H9 (cell line): ENCODE results near the gene ZFYVE28. TPM values are rescaled to one million over a fixed set of nuclear protein-coding genes. Genes with fewer than 3 reads are reported as not detected.

Experiments
- DNase-seq: peaks from one replicate; pipeline ENCODE4 v3.0.0-alpha.2; 2017
- H2AFZ ChIP-seq: one replicate; pipeline ENCODE4 v1.6.1; 2013; ENCODE audit warnings: mild to moderate bottlenecking, low read length, control low read depth, moderate library complexity
- H2AK5ac ChIP-seq: 2 replicates; pipeline ENCODE4 v1.6.1; 2013; ENCODE audit warnings: low read length, control low read depth, mixed read lengths; ENCODE audit not compliant: insufficient read length
- H2BK120ac ChIP-seq: one replicate; pipeline ENCODE4 v1.6.1; 2013; ENCODE audit warnings: low read depth, mild to moderate bottlenecking, low read length, control low read depth, inconsistent platforms; ENCODE audit not compliant: poor library complexity, severe bottlenecking
- H2BK12ac ChIP-seq: 2 replicates; pipeline ENCODE4 v1.6.1; 2013; ENCODE audit warnings: low read length, control low read depth, mixed read lengths, low read depth; ENCODE audit not compliant: insufficient read length
- H2BK15ac ChIP-seq: 2 replicates; pipeline ENCODE4 v1.6.1; 2013; ENCODE audit warnings: low read depth, low read length, control low read depth
- H2BK20ac ChIP-seq: one replicate; pipeline ENCODE4 v1.6.1; 2013; ENCODE audit warnings: low read depth, mild to moderate bottlenecking, low read length, control low read depth, inconsistent platforms; ENCODE audit not compliant: poor library complexity, severe bottlenecking
- H2BK5ac ChIP-seq: 2 replicates; pipeline ENCODE4 v1.6.1; 2013; ENCODE audit warnings: low read length, control low read depth, mixed read lengths; ENCODE audit not compliant: insufficient read length
- H3K14ac ChIP-seq: 2 replicates; pipeline ENCODE4 v1.6.1; 2013; ENCODE audit warnings: low read length, control low read depth; ENCODE audit not compliant: insufficient read depth
- H3K18ac ChIP-seq: 2 replicates; pipeline ENCODE4 v1.6.1; 2013; ENCODE audit warnings: low read depth, mild to moderate bottlenecking, mixed read lengths, low read length, control low read depth; ENCODE audit not compliant: insufficient read length
- H3K23ac ChIP-seq: 2 replicates; pipeline ENCODE4 v1.6.1; 2013; ENCODE audit warnings: low read length, control low read depth, mixed read lengths, low read depth; ENCODE audit not compliant: insufficient read length
- H3K23me2 ChIP-seq: 2 replicates; pipeline ENCODE4 v1.6.1; 2013; ENCODE audit warnings: low read depth, mild to moderate bottlenecking, mixed read lengths, low read length, control low read depth; ENCODE audit not compliant: insufficient read length, poor library complexity, severe bottlenecking
- H3K27ac ChIP-seq: 2 replicates; pipeline ENCODE4 v1.5.1; 2013; ENCODE audit warnings: low read length, control low read depth, mixed read lengths, low read depth; ENCODE audit not compliant: insufficient read length
- H3K27me3 ChIP-seq: 2 replicates; pipeline ENCODE4 v1.6.1; 2013; ENCODE audit warnings: low read length, control low read depth, inconsistent platforms; ENCODE audit not compliant: insufficient read depth
- H3K4ac ChIP-seq: 2 replicates; pipeline ENCODE4 v1.6.1; 2013; ENCODE audit warnings: low read depth, mild to moderate bottlenecking, control low read depth, inconsistent platforms, low read length, moderate library complexity
- H3K4me1 ChIP-seq: 2 replicates; pipeline ENCODE4 v1.6.1; 2013; ENCODE audit warnings: low read length, control low read depth, inconsistent platforms; ENCODE audit not compliant: insufficient read depth
- H3K4me2 ChIP-seq: 2 replicates; pipeline ENCODE4 v1.6.1; 2013; ENCODE audit warnings: low read length, control low read depth, mixed read lengths; ENCODE audit not compliant: insufficient read length, insufficient read depth
- H3K56ac ChIP-seq: 2 replicates; pipeline ENCODE4 v1.6.1; 2013; ENCODE audit warnings: low read depth, mild to moderate bottlenecking, mixed read lengths, low read length, control low read depth; ENCODE audit not compliant: insufficient read length
- H3K79me1 ChIP-seq: 2 replicates; pipeline ENCODE4 v1.6.1; 2013; ENCODE audit warnings: low read depth, mild to moderate bottlenecking, moderate library complexity, low read length, control low read depth, inconsistent platforms; ENCODE audit not compliant: insufficient read depth, poor library complexity, severe bottlenecking
- H3K79me2 ChIP-seq: 2 replicates; pipeline ENCODE4 v1.6.1; 2013; ENCODE audit warnings: low read length, control low read depth, inconsistent platforms; ENCODE audit not compliant: insufficient read depth
- H3K9ac ChIP-seq: 2 replicates; pipeline ENCODE4 v1.6.1; 2013; ENCODE audit warnings: low read length, control low read depth, mixed read lengths; ENCODE audit not compliant: insufficient read length; ENCODE audit errors: extremely low read depth
- H3K9me3 ChIP-seq: one replicate; pipeline ENCODE4 v1.6.1; 2013; ENCODE audit warnings: low read depth, low read length, inconsistent platforms; ENCODE audit not compliant: control insufficient read depth
- H3T11ph ChIP-seq: one replicate; pipeline ENCODE4 v1.6.1; 2013; ENCODE audit warnings: mild to moderate bottlenecking, low read length, control low read depth, inconsistent platforms
- H4K20me1 ChIP-seq: one replicate; pipeline ENCODE4 v1.6.1; 2013; ENCODE audit not compliant: control insufficient read depth, insufficient read length, insufficient read depth
- H4K5ac ChIP-seq: 2 replicates; pipeline ENCODE4 v1.6.1; 2013; ENCODE audit warnings: low read depth, mild to moderate bottlenecking, mixed read lengths, low read length, control low read depth; ENCODE audit not compliant: insufficient read length
- H4K8ac ChIP-seq: replicated peaks from 2 replicates; pipeline ENCODE4 v1.6.1; 2013; ENCODE audit warnings: low read length, control low read depth, mixed read lengths, low read depth; ENCODE audit not compliant: insufficient read length
- H4K91ac ChIP-seq: 2 replicates; pipeline ENCODE4 v1.6.1; 2013; ENCODE audit warnings: low read depth, mild to moderate bottlenecking, moderate library complexity, mixed read lengths, low read length, control low read depth; ENCODE audit not compliant: insufficient read length
- H3K27ac Mint-ChIP-seq, 3 experiments: 2 replicates in 2 of 3; 3 replicates in 1 of 3; pipeline ENCODE4 v1.8.0; 2020 to 2021; ENCODE audit warnings: mixed read lengths in 3 of 3, mild to moderate bottlenecking in 1 of 3, moderate library complexity in 1 of 3
- H3K27me3 Mint-ChIP-seq: 2 replicates; pipeline ENCODE4 v1.8.0; 2021; ENCODE audit warnings: low read depth, mild to moderate bottlenecking, moderate library complexity, mixed read lengths
- H3K36me3 Mint-ChIP-seq, 3 experiments: 2 replicates in 2 of 3; 3 replicates in 1 of 3; pipeline ENCODE4 v1.8.0; 2020 to 2021; ENCODE audit warnings: low read depth in 3 of 3, mixed read lengths in 3 of 3; ENCODE audit not compliant: insufficient read depth in 1 of 3
- H3K4me1 Mint-ChIP-seq, 2 experiments: 2 replicates each; pipeline ENCODE4 v1.8.0; 2020; ENCODE audit warnings: mixed read lengths in 2 of 2
- H3K4me3 Mint-ChIP-seq, 2 experiments: 2 replicates in 1 of 2; 3 replicates in 1 of 2; pipeline ENCODE4 v1.8.0; 2020 to 2021; ENCODE audit warnings: mild to moderate bottlenecking in 2 of 2, mixed read lengths in 2 of 2, moderate library complexity in 1 of 2
- H3K9me3 Mint-ChIP-seq, 2 experiments: 2 replicates in 1 of 2; 3 replicates in 1 of 2; pipeline ENCODE4 v1.8.0; 2020; ENCODE audit warnings: mild to moderate bottlenecking in 2 of 2, mixed read lengths in 2 of 2, moderate library complexity in 1 of 2
- WGBS: extraction: QIAGEN DNeasy Blood & Tissue Kit; methylation state at CpG from one replicate; pipeline ENCODE4 v1.1.7; 2013; ENCODE audit warnings: missing lambda C conversion rate, low lambda C conversion rate, mixed read lengths; ENCODE audit not compliant: insufficient read length; ENCODE audit errors: extremely low coverage; 5-methylcytosine and 5-hydroxymethylcytosine counted together
- total RNA-seq: library from RNA; stranded (reverse); gene quantifications from 2 replicates; pipeline ENCODE4 v1.2.1, GENCODE V29; 2021
- TF ChIP-seq, protein P1 (sequence below): fragments of 200-600 bp; sonication (generic); conservative IDR thresholded peaks from 3 replicates; pipeline ENCODE4 v1.8.0; 2021; ENCODE audit warnings: antibody characterized with exemption, mild to moderate bottlenecking

ZFYVE28 gene
- total RNA-seq, 1 experiment from 2014 or later = 0.98 TPM

DNA sequence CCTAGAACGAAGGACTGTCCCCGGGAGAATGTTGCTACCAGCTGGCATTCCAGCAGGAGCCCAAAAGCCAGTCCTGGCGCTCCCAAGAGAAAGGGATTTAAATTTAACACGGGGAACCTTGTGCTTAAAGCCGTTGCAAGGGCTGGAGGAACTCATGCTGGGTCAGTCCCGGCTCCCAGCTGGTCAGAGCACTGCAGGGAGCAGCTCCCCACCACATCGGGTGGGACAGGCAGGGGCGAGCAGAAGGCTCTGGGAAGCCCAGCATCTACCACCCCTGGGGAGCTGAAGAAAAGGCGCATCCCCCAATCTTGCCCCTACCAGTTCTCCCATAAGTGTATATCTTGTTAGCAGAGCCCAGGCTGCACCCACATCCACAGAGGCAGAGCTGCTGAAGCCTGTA lies 16.0 kb upstream of the ZFYVE28 start:
- no CpG with 5 or more reads among the region's 9 CpGs for WGBS
- Histone ChIP-seq H2AK5ac (no peak overlapping the region), H3K9ac (no peak overlapping the region), H3T11ph (no peak overlapping the region), H3K27me3 (no peaks in the 10 kb centered on the region), H4K8ac (no peak overlapping the region), H3K4me2 (no peak overlapping the region), H4K5ac (no peak overlapping the region), H3K4ac (no peak overlapping the region), H3K79me2 (no peaks in the 10 kb centered on the region), H4K91ac (no peak overlapping the region), H3K23ac (no peak overlapping the region), H3K14ac (no peak overlapping the region), H3K23me2 (no peaks in the 10 kb centered on the region), H2BK12ac (no peak overlapping the region), H3K27ac (no peak overlapping the region), H2AFZ (no peak overlapping the region), H3K18ac (no peak overlapping the region), H2BK120ac (no peak overlapping the region), H2BK5ac (no peak overlapping the region), H3K4me1 (no peaks in the 10 kb centered on the region), H3K56ac (no peak overlapping the region), H4K20me1 (no peaks in the 10 kb centered on the region), H2BK15ac (no peak overlapping the region), H2BK20ac (no peak overlapping the region), H3K79me1 (no peaks in the 10 kb centered on the region), H3K9me3 (no peaks in the 10 kb centered on the region)
- TF ChIP-seq, protein P1, sequence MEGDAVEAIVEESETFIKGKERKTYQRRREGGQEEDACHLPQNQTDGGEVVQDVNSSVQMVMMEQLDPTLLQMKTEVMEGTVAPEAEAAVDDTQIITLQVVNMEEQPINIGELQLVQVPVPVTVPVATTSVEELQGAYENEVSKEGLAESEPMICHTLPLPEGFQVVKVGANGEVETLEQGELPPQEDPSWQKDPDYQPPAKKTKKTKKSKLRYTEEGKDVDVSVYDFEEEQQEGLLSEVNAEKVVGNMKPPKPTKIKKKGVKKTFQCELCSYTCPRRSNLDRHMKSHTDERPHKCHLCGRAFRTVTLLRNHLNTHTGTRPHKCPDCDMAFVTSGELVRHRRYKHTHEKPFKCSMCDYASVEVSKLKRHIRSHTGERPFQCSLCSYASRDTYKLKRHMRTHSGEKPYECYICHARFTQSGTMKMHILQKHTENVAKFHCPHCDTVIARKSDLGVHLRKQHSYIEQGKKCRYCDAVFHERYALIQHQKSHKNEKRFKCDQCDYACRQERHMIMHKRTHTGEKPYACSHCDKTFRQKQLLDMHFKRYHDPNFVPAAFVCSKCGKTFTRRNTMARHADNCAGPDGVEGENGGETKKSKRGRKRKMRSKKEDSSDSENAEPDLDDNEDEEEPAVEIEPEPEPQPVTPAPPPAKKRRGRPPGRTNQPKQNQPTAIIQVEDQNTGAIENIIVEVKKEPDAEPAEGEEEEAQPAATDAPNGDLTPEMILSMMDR = no peak
- Mint-ChIP-seq H3K4me3 (no peak overlapping the region; a peak in 1 of 5 replicates), H3K4me1 (peaks cover 6 to 9% of the 10 kb centered on the region in 2 experiments), H3K27me3 (peaks cover 4% of the 10 kb centered on the region; the same call in 1 of the 2 replicates), H3K36me3 (no peaks in the 10 kb centered on the region), H3K9me3 (no peaks in the 10 kb centered on the region; a peak in 1 of 5 replicates), H3K27ac (no peak overlapping the region)
- no peak for DNase-seq
